Mucosa of stomach (tissue), 1 donor: ENCODE data around the gene PCDHA7.
"Not testable (repeated sequence)": the region's sequence is repeated elsewhere in the genome, so short reads cannot be mapped to it uniquely, and the experiment has no call there.

Source experiments
- H3K27me3 ChIP-seq: one replicate; pipeline ENCODE4 v1.7.0; 2013; ENCODE audit warnings: mild to moderate bottlenecking, low read length; ENCODE audit not compliant: control insufficient read depth, insufficient read depth
- H3K36me3 ChIP-seq: one replicate; pipeline ENCODE4 v1.7.0; 2013; ENCODE audit warnings: low read length; ENCODE audit not compliant: control insufficient read depth, insufficient read depth
- H3K4me1 ChIP-seq: one replicate; pipeline ENCODE4 v1.7.0; 2013; ENCODE audit warnings: mild to moderate bottlenecking, low read length; ENCODE audit not compliant: control insufficient read depth, insufficient read depth
- H3K4me3 ChIP-seq: one replicate; pipeline ENCODE4 v1.7.0; 2013; ENCODE audit warnings: low read length
- H3K9ac ChIP-seq: one replicate; pipeline ENCODE4 v1.7.0; 2013; ENCODE audit warnings: mild to moderate bottlenecking, low read length, moderate library complexity
- H3K9me3 ChIP-seq: one replicate; pipeline ENCODE4 v1.7.0; 2013; ENCODE audit warnings: mild to moderate bottlenecking, low read length, moderate library complexity; ENCODE audit not compliant: control insufficient read depth
- donor health status: Pancreatic carcinoma.

PCDHA7 gene

DNA sequence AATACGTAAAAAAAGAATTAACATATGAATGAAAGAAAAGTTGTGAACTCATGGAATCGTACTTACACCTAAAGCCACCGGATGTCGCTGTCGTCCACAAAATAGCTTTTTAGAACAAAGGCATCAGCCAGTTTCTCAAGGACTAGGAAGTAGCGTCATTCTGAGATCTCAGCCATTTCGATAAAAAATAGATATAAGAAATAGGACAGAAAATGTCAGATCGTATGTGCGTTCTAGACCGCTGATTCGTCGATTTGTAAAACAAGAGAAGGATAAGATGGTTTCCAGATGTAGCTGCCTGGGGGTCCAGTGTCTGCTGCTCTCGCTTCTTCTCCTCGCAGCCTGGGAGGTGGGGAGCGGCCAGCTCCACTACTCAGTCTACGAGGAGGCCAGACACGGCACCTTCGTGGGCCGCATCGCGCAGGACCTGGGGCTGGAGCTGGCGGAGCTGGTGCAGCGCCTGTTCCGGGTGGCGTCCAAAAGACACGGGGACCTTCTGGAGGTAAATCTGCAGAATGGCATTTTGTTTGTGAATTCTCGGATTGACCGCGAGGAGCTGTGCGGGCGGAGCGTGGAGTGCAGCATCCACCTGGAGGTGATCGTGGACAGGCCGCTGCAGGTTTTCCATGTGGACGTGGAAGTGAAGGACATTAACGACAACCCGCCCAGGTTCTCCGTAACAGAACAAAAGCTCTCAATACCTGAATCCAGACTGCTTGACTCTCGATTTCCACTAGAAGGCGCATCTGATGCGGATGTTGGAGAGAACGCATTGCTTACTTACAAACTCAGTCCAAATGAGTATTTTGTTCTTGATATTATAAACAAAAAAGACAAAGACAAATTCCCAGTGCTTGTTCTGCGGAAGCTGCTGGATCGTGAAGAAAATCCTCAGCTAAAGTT, 22.0 kb downstream of the PCDHA7 start, which contains the start of gene PCDHA10:
TSS of gene PCDHA10 (plus strand) at position 126 of the 903 bp plus-strand sequence. CDS start at position 278, 152 bp downstream.
- H3K36me3 ChIP-seq = no peaks in the 10 kb centered on the region
- no peak within 1 kb of the TSS for H3K9ac ChIP-seq
- H3K27me3 ChIP-seq = no peaks in the 10 kb centered on the region
- no peaks in the 10 kb centered on the region for H3K9me3 ChIP-seq
- H3K4me1 ChIP-seq = no peaks in the 10 kb centered on the region
- no peak within 1 kb of the TSS for H3K4me3 ChIP-seq

DNA sequence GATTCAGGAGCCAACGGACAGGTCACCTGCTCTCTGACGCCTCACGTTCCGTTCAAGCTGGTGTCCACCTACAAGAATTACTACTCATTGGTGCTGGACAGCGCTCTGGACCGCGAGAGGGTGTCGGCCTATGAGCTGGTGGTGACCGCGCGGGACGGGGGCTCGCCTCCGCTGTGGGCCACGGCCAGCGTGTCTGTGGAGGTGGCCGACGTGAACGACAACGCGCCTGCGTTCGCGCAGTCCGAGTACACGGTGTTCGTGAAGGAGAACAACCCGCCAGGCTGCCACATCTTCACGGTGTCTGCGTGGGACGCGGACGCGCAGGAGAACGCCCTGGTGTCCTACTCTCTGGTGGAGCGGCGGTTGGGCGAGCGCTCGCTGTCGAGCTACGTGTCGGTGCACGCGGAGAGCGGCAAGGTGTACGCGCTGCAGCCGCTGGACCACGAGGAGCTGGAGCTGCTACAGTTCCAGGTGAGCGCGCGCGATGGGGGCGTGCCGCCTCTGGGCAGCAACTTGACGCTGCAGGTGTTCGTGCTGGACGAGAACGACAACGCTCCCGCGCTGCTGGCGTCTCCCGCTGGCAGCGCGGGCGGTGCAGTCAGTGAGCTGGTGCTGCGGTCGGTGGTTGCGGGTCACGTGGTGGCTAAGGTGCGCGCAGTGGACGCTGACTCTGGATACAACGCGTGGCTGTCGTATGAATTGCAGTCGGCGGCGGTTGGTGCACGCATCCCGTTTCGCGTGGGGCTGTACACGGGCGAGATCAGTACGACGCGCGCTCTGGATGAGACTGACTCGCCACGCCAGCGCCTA, 23.3 kb downstream of the PCDHA7 start:
- Histone ChIP-seq H3K4me1 (no peaks in the 10 kb centered on the region), H3K4me3 (no peak overlapping the region), H3K9me3 (no peaks in the 10 kb centered on the region), H3K36me3 (no peaks in the 10 kb centered on the region), H3K9ac (no peak overlapping the region), H3K27me3 (no peaks in the 10 kb centered on the region)

DNA sequence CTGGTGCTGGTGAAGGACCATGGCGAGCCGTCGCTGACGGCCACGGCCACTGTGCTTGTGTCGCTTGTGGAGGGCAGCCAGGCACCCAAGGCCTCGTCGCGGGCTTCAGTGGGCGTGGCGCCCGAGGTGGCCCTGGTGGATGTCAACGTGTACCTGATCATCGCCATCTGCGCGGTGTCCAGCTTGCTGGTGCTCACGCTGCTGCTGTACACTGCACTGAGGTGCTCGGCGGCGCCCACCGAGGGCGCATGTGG, 23.8 kb downstream of the PCDHA7 start:
- H3K9me3 ChIP-seq = no peaks in the 10 kb centered on the region
- H3K36me3 ChIP-seq = no peaks in the 10 kb centered on the region
- no peak overlapping the region for H3K9ac ChIP-seq
- H3K27me3 ChIP-seq = no peaks in the 10 kb centered on the region
- no peaks in the 10 kb centered on the region for H3K4me1 ChIP-seq
- no peak overlapping the region for H3K4me3 ChIP-seq

DNA sequence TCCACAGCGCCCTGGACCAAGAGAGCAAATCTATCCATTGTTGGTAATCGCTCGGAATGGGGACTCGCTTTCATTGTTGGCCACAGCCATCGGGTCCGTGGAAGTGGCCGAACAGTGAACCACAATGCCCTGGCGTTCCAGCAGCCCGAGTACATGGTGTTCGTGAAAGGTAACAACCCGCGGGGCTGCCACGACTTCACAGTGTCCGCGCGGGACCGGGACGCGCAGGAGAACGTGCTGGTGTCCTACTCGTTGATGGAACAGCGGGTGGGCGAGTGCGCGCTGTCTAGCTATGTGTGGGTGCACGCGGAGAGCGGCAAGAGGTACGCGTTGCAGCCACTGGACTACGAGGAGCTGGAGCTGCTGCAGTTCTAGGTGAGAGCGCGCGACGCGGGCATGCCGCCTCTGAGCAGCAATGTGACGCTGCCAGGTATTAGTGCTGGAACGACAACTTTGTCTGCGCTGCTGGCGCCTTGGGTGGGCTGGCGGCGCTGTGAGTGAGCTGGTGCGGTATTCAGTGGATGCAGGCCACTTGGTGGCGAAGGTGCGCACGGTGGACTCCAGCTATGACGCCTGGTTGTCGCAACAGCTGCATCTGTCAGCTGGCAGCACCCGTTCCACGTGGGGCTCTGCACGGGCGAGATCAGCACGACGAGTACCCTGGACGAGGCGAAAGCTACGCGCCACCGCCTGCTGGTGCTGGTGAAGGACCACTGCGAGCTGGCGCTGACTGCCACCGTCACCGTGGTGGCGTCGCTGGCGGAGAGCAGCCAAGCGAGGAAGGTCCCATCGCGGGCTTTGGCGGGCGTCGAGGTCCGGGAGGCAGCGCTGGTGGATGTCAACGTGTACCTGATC, 28.6 kb downstream of the PCDHA7 start:
- Histone ChIP-seq H3K27me3 (no peaks in the 10 kb centered on the region), H3K4me3 (no peak overlapping the region), H3K36me3 (no peaks in the 10 kb centered on the region), H3K9ac (no peak overlapping the region), H3K9me3 (no peaks in the 10 kb centered on the region), H3K4me1 (no peaks in the 10 kb centered on the region)

DNA sequence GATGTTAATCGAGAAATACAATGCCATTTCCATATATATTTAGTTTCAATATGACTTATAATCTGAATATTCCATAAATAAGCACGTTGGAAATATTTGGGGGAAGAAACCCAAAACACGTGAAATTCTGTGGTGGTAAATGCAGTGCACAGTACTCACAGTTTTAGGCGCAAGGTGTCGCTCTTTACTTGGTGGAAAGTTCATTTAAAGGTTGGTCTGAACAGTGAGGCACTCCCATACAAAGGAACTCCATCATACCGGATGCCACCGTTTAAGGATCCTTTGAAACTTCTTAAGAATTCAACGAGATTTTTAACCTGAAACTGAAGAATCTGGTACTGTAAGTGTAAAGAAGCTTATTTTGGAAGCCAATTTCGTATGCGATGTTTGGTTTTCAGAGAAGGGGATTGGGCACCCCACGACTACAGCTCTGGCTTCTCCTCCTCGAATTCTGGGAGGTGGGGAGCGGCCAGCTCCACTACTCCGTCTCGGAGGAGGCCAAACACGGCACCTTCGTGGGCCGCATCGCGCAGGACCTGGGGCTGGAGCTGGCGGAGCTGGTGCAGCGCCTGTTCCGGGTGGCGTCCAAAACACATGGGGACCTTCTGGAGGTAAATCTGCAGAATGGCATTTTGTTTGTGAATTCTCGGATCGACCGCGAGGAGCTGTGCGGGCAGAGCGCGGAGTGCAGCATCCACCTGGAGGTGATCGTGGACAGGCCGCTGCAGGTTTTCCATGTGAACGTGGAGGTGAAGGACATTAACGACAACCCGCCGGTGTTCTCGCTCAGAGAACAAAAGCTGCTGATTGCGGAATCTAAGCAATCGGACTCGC, 34.9 kb downstream of the PCDHA7 start, which contains the start of gene PCDHA11:
TSS of gene PCDHA11 (plus strand) at position 237 of the 834 bp plus-strand sequence. CDS start at position 384, 147 bp downstream.
- H3K4me3 ChIP-seq = no peak within 1 kb of the TSS
- no peak within 1 kb of the TSS for H3K9ac ChIP-seq
- H3K9me3 ChIP-seq = no peaks in the 10 kb centered on the region
- H3K4me1 ChIP-seq = no peaks in the 10 kb centered on the region
- H3K27me3 ChIP-seq = no peaks in the 10 kb centered on the region
- no peaks in the 10 kb centered on the region for H3K36me3 ChIP-seq

DNA sequence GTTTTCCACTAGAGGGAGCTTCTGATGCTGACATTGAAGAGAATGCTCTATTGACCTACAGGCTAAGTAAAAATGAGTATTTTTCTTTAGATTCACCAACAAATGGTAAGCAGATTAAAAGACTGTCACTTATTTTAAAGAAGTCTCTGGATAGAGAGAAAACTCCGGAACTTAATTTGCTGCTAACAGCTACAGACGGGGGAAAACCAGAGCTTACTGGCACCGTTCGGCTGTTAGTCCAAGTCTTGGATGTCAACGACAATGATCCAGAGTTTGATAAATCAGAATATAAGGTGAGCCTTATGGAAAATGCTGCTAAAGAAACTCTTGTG, 35.5 kb downstream of the PCDHA7 start:
- Histone ChIP-seq H3K9me3 (no peaks in the 10 kb centered on the region), H3K4me3 (no peak overlapping the region), H3K27me3 (no peaks in the 10 kb centered on the region)

DNA sequence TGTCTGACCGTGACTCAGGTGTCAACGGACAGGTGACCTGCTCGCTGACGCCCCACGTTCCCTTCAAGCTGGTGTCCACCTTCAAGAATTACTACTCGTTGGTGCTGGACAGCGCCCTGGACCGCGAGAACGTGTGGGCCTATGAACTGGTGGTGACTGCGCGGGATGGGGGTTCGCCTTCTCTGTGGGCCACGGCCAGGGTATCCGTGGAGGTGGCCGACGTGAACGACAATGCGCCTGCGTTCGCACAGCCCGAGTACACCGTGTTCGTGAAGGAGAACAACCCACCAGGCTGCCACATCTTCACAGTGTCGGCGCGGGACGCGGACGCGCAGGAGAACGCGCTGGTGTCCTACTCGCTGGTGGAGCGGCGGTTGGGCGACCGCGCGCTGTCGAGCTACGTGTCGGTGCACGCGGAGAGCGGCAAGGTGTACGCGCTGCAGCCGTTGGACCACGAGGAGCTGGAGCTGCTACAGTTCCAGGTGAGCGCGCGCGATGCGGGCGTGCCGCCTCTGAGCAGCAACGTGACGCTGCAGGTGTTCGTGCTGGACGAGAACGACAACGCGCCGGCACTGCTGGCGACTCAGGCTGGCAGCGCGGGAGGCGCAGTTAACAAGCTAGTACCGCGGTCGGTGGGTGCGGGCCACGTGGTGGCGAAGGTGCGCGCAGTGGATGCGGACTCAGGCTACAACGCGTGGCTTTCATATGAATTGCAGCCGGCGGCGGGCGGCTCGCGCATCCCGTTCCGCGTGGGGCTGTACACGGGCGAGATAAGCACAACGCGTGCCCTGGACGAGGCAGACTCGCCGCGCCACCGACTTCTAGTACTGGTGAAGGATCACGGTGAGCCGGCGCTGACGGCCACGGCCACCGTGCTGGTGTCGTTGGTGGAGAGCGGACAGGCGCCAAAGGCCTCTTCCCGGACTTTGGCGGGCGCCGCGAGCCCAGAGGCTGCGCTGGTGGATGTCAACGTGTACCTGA, 36.4 kb downstream of the PCDHA7 start:
- Histone ChIP-seq H3K36me3 (no peaks in the 10 kb centered on the region), H3K27me3 (peaks cover 4% of the 10 kb centered on the region), H3K4me3 (no peak overlapping the region), H3K4me1 (no peaks in the 10 kb centered on the region), H3K9ac (no peak overlapping the region), H3K9me3 (no peaks in the 10 kb centered on the region)

More for the DNA sequence above, 35.5 kb downstream of the PCDHA7 start:
- no peaks in the 10 kb centered on the region for H3K36me3 ChIP-seq
- H3K9ac ChIP-seq = no peak overlapping the region
- no peaks in the 10 kb centered on the region for H3K4me1 ChIP-seq

DNA sequence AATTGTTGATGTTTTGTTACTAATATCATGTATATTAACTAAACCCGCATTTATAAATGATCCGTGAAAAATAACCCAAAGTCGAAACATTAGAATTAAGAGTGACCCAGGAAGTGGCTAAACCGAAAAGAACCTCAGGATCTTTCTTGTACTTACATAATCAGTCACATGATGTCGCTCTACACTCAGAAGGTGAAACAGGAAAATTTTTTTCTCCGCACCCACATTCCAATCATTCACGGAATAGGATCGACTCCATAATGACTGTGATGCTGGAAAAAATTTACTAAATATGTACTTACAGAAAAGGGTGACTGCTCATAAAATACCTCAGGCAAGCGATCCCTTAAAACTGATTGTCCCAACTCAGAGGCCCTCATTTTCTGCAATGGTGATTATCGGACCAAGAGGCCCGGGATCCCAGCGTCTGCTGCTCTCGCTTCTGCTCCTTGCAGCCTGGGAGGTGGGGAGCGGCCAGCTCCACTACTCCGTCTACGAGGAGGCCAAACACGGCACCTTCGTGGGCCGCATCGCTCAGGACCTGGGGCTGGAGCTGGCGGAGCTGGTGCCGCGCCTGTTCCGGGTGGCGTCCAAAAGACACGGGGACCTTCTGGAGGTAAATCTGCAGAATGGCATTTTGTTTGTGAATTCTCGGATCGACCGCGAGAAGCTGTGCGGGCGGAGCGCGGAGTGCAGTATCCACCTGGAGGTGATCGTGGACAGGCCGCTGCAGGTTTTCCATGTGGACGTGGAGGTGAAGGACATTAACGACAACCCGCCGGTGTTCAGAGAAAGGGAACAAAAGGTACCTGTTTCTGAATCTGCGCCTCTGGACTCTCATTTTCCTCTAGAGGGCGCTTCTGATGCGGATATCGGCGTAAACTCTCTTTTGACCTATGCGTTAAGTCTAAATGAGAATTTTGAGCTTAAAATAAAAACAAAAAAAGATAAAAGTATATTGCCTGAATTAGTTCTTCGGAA, 41.3 kb downstream of the PCDHA7 start, which contains the start of gene PCDHA12:
TSS of gene PCDHA12 (plus strand) at position 224 of the 981 bp plus-strand sequence. CDS start at position 389, 165 bp downstream.
- Histone ChIP-seq H3K27me3 (peaks cover 4% of the 10 kb centered on the region), H3K4me3 (no peak within 1 kb of the TSS), H3K36me3 (no peaks in the 10 kb centered on the region), H3K4me1 (no peaks in the 10 kb centered on the region), H3K9ac (no peak within 1 kb of the TSS), H3K9me3 (no peaks in the 10 kb centered on the region)

DNA sequence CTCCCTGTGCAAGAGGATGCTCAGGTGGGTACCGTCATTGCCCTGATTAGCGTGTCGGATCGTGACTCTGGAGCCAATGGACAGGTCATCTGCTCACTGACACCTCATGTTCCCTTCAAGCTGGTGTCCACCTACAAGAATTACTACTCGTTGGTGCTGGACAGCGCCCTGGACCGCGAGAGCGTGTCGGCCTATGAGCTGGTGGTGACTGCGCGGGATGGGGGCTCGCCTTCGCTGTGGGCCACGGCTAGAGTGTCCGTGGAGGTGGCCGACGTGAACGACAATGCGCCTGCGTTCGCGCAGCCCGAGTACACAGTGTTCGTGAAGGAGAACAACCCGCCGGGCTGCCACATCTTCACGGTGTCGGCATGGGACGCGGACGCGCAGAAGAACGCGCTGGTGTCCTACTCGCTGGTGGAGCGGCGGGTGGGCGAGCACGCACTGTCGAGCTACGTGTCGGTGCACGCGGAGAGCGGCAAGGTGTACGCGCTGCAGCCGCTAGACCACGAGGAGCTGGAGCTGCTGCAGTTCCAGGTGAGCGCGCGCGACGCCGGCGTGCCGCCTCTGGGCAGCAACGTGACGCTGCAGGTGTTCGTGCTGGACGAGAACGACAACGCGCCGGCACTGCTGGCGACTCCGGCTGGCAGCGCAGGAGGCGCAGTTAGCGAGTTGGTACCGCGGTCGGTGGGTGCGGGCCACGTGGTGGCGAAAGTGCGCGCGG, 42.6 kb downstream of the PCDHA7 start:
- not testable (repeated sequence) for H3K9me3 ChIP-seq, H3K27me3 ChIP-seq, H3K4me1 ChIP-seq

More for the DNA sequence above, 42.6 kb downstream of the PCDHA7 start:
- not testable (repeated sequence) for H3K36me3 ChIP-seq, H3K4me3 ChIP-seq, H3K9ac ChIP-seq
